Measurements from ENCODE around the gene LAMTOR2. TPM values are rescaled to one million over a fixed set of nuclear protein-coding genes. Genes with fewer than 3 reads are reported as not detected.
A peak's percentile ranks its signal among the peaks of the same experiment; 100 is the strongest.

The LAMTOR2 gene
- total RNA-seq, 1 experiment from 2014 or later = 50.6 TPM

DNA sequence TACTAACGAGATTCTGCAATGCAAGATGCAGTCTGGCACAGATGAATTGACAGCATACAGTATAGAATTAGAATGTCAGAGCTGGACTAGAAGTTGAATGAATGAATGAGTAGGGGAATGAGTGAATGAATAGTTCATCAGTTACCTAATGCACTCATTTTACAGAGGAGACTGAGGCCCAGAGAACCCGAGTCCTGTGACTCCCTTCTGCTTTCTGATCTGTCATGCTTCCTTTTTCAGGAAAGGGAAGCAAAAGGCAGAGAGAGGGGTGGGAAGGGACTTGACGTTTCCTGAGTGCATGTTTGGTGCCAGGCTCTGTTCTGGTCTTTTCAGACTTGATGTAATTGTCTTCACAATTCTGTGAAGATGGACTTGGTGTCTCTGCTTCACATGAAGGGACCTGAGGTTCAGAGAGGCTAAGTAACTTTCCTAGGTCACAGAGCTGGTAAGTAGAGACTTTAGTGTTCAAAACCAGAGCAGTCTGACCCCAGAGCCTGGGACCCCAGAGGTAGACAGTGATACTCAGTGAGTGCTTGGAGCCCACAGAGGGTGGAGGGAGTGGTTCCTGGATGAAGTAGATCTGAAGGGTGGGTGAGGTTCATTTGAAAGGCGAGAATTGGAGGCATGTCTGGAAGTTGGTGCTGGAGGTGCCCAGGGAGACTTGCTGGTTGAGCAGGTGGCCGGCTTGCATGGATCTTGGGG is 35.7 kb downstream of the LAMTOR2 start:
- Histone ChIP-seq H3K9ac (ENCODE audit: extremely low read depth, insufficient read length, low read length) (no peak overlapping the region), H3K23ac (ENCODE audit: insufficient read length, low read depth, low read length) (no peak overlapping the region), H3K79me2 (ENCODE audit: insufficient read depth, low read length) (no peaks in the 10 kb centered on the region; the same call in 1 of the 2 replicates), H3K79me1 (ENCODE audit: insufficient read depth, low read depth, low read length, poor library complexity, severe bottlenecking) (no peaks in the 10 kb centered on the region), H3K4ac (ENCODE audit: low read depth, low read length) (no peak overlapping the region), H4K91ac (ENCODE audit: insufficient read length, low read depth, low read length) (no peak overlapping the region), H2BK5ac (ENCODE audit: insufficient read length, low read length) (no peak overlapping the region), H3K27me3 (ENCODE audit: insufficient read depth, low read length) (no peaks in the 10 kb centered on the region), H3K56ac (ENCODE audit: insufficient read length, low read depth, low read length) (no peak overlapping the region), H2AK5ac (ENCODE audit: insufficient read length, low read length) (no peak overlapping the region), H3K14ac (ENCODE audit: insufficient read depth, low read length) (no peak overlapping the region), H4K8ac (replicated peaks; ENCODE audit: insufficient read length, low read depth, low read length) (no peak overlapping the region), H4K5ac (ENCODE audit: insufficient read length, low read depth, low read length) (no peak overlapping the region), H2BK20ac (ENCODE audit: low read depth, low read length, poor library complexity, severe bottlenecking) (no peak overlapping the region), H3K18ac (ENCODE audit: insufficient read length, low read depth, low read length) (no peak overlapping the region), H3K4me2 (ENCODE audit: insufficient read depth, insufficient read length, low read length) (no peak overlapping the region), H2AFZ (ENCODE audit: low read length) (no peak overlapping the region), H2BK15ac (ENCODE audit: low read depth, low read length) (no peak overlapping the region), H3K4me1 (ENCODE audit: insufficient read depth, low read length) (peaks cover 5% of the 10 kb centered on the region), H4K20me1 (ENCODE audit: control insufficient read depth, insufficient read depth, insufficient read length) (no peaks in the 10 kb centered on the region), H3K9me3 (ENCODE audit: control insufficient read depth, low read depth, low read length) (no peaks in the 10 kb centered on the region), H2BK120ac (ENCODE audit: low read depth, low read length, poor library complexity, severe bottlenecking) (no peak overlapping the region), H2BK12ac (ENCODE audit: insufficient read length, low read depth, low read length) (no peak overlapping the region), H3K23me2 (ENCODE audit: insufficient read length, low read depth, low read length, poor library complexity, severe bottlenecking) (no peaks in the 10 kb centered on the region), H3T11ph (ENCODE audit: low read length) (no peak overlapping the region), H3K27ac (ENCODE audit: insufficient read length, low read depth, low read length) (no peak overlapping the region)
- Mint-ChIP-seq H3K27me3 (ENCODE audit: low read depth) (no peaks in the 10 kb centered on the region), H3K9me3 (no peaks in the 10 kb centered on the region), H3K36me3 (ENCODE audit: insufficient read depth in 1 of 3, low read depth in 3 of 3) (peaks cover 10 to 33% (median 28%) of the 10 kb centered on the region in 3 experiments; a peak in 6 of 7 replicates), H3K4me1 (peaks cover 35 to 41% of the 10 kb centered on the region in 2 experiments), H3K27ac (peak overlapping the region in 2 of 3 experiments; percentile 46 to 62; a peak in 4 of 7 replicates), H3K4me3 (no peak overlapping the region; a peak in 1 of 5 replicates)
- no CpG with 5 or more reads among the region's 5 CpGs for WGBS (ENCODE audit: extremely low coverage, insufficient read length, low lambda C conversion rate)
- TF ChIP-seq, protein P1, sequence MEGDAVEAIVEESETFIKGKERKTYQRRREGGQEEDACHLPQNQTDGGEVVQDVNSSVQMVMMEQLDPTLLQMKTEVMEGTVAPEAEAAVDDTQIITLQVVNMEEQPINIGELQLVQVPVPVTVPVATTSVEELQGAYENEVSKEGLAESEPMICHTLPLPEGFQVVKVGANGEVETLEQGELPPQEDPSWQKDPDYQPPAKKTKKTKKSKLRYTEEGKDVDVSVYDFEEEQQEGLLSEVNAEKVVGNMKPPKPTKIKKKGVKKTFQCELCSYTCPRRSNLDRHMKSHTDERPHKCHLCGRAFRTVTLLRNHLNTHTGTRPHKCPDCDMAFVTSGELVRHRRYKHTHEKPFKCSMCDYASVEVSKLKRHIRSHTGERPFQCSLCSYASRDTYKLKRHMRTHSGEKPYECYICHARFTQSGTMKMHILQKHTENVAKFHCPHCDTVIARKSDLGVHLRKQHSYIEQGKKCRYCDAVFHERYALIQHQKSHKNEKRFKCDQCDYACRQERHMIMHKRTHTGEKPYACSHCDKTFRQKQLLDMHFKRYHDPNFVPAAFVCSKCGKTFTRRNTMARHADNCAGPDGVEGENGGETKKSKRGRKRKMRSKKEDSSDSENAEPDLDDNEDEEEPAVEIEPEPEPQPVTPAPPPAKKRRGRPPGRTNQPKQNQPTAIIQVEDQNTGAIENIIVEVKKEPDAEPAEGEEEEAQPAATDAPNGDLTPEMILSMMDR (conservative IDR thresholded peaks at IDR 0.05) = no peak
- no peak for DNase-seq

All from H9 (cell line).